Measurements from ENCODE around the gene PLEKHA7.
A peak's percentile ranks its signal among the peaks of the same experiment; 100 is the strongest.

PLEKHA7 gene

GRCh38 chr11:16767957-16768356, 246.3 kb downstream of the PLEKHA7 start:
- no peak for DNase-seq

- DNase-seq = no peak
Observed at GRCh38 chr11:16767137-16767536, 247.1 kb downstream of the PLEKHA7 start.

- DNase-seq = no peak
Observed at GRCh38 chr11:16764888-16765287, 249.3 kb downstream of the PLEKHA7 start.

- DNase-seq = no peak
Observed at GRCh38 chr11:16763746-16764145, 250.5 kb downstream of the PLEKHA7 start.

GRCh38 chr11:16759857-16760508, 254.2 kb downstream of the PLEKHA7 start:
- peak in 1 of 2 donors; percentile 33 for DNase-seq

GRCh38 chr11:16758382-16759024, 255.7 kb downstream of the PLEKHA7 start:
- no peak for DNase-seq

- DNase-seq = no peak
Observed at GRCh38 chr11:16750417-16750816, 263.8 kb downstream of the PLEKHA7 start.

- DNase-seq = no peak
Observed at GRCh38 chr11:16749666-16750065, 264.5 kb downstream of the PLEKHA7 start.

GRCh38 chr11:16749092-16749491, 265.1 kb downstream of the PLEKHA7 start:
- no peak for DNase-seq

- no peak for DNase-seq
Observed at GRCh38 chr11:16745950-16746605, 268.1 kb downstream of the PLEKHA7 start.

- DNase-seq = no peak
Observed at GRCh38 chr11:16744128-16744725, 270.0 kb downstream of the PLEKHA7 start.

GRCh38 chr11:16743478-16743877, 270.7 kb downstream of the PLEKHA7 start:
- DNase-seq = no peak

GRCh38 chr11:16741473-16741872, 272.7 kb downstream of the PLEKHA7 start:
- no peak for DNase-seq

GRCh38 chr11:16738947-16739815, 275.0 kb downstream of the PLEKHA7 start:
- DNase-seq = peak in 1 of 2 donors; percentile 63

GRCh38 chr11:16738193-16738946, 275.8 kb downstream of the PLEKHA7 start, which contains the start of gene C11orf58:
Gene C11orf58, plus strand, starts transcription at chr11:16738647. Its CDS starts 132 bp downstream, at chr11:16738779.
- peak; percentile 96 to 98 for DNase-seq

GRCh38 chr11:16737818-16738192, 276.4 kb downstream of the PLEKHA7 start:
- DNase-seq = no peak
